Esophagus mucosa (tissue), 1 donor: ENCODE measurements around the gene UBA52. TPM values are rescaled to one million over a fixed set of nuclear protein-coding genes. Genes with fewer than 3 reads are reported as not detected.
"Not testable (repeated sequence)": the region's sequence is repeated elsewhere in the genome, so short reads cannot be mapped to it uniquely, and the experiment has no call there.

Experiments
- ATAC-seq: fragments of 200-7000 bp; cut with Tn5 transposase; one replicate; pipeline ENCODE4 v1.9.1; 2020
- total RNA-seq: library from RNA; stranded (reverse); gene quantifications from one replicate; pipeline ENCODE4 v1.2.4, GENCODE V29; 2023
- donor health status: DM: yes; HTN: yes; CAD: no.

The UBA52 gene
- total RNA-seq, 1 donor from 2014 or later = 1,224 TPM

DNA sequence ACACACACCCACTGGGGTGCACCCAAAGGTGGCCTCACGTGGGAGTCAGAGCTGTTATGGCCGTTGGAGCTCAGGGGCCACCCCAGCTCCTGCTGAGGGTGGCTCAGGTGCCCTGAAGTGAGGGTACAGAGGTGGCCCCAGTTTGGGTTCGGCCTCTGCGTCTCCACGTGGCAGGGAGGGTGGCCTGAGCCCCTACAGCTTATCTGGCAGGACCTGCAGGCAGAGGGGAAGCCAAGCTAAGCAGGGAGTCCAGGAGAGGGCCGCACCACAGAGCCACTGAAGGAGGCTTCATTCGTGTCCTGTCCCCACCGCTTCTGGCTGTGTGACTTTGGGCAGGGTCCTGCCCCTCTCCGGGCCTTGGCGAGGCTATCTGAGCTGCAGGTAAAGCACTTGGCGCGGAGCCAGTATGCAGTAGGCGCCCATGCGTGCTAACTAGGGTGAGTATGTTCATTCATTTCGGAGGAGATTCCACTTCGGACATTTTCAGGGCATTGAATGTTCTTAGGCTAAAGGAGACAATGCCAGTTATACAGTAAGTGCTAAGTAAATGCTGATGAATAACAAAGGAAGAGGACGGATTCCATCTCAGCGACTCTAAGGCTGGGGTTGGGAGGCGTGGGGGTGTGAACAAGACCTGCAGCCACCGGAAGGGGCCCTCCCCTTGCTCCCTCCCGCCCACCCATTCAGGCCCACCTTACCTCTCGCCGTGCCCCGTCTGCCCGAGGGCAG is 21.9 kb downstream of the UBA52 start:
- no peak for ATAC-seq

DNA sequence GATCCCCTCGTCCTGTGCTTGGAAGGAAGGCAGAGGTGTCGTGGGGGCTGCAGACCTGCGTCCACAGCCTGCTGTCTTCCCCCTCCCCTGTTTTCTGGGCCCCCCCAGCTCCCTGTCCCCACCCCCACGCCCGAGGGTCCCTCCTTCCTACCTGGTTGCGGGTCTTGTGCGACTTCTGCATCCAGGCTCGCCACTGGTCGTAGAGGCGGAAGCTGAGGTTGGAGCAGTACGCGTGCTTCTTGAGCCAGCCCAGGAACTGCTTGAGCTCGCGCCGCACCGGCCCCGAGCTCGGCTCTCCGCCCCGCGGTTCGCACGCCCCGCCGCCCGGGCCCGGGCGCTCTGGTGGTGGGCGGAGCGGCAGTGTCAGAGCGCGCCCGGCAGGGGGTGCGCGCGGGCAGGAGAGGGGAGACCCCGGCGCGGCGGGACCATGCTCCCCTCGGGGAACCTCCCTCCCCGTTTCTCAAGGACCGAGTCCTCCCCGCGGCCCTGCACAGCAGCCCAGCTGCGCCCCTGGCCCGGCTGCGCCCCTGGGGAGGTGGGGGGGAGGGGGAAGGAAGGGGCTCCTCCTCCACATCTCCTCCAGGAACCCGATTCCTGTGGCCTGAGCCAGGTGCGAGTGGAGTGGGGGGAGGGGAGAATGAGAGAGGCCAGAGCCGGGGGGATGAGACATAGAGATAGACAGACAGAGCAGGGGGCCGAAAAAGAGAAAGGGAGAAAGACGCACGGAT is 22.6 kb downstream of the UBA52 start:
- peak; percentile 69 for ATAC-seq

DNA sequence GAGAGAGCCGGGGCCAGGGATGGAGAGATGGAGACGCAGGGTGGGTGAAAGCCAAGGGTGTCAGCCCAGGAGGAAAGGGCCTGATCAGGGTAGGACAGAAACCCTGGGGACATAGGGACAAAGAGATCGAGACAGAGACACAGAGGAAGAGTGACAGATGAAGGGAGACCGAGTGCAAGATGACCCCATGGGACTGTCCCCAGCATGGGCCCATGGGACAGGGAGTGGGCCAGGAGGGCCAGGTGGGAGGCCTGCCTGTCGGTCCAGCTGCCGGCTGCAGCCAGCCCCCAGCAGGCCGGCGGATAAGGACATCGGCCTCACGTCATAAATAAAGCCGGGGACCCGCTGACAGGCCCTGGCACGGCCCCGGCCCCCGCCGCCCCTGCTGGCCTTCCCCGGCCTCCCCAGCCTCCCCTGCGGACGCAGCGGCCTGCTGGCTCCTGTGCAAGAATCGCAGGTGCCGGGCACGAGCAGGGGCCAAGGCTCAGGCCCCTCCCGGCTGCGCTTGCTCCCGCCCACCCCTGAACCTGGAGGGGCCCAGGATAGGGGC is 23.2 kb downstream of the UBA52 start:
- ATAC-seq = no peak

DNA sequence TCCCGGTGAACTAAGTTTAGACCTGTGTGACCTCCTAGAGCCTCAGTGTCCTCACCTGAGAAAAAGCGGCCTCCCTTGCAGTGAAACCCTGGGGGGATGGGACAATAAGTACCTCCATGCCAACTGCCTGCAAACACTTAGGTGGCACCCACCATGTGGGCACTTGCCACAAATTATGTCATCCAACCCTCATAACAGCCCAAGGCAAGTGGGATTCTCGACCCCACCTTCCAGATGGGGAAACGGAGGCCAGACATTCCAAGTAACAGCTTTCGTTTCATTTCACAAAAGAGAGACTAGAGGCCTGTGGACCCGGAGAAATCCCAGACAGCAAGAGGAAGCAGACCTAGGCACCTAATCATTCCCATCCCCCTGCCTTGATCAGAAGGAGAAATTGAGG is 23.8 kb downstream of the UBA52 start:
- no peak for ATAC-seq

DNA sequence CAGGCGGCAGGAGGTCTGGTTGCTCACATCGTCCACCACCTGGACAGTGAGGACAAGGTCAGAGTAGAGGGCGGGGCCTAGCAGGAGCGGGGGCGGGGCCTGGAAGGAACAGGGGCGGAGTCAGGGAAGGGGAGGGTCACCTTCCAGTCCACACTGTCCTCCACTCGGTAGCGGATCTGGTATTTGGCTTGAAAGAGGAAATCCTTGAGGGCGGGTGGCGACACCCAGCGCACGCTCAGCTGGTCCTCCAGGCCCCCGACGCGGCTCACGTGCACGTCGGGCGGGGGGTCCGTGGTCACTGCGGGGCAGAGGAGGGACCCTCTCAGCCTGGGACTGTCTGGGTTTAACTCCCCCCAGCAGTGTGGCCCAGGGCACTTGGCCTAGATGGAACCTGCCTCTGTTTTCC is 25.1 kb downstream of the UBA52 start:
- no peak for ATAC-seq

DNA sequence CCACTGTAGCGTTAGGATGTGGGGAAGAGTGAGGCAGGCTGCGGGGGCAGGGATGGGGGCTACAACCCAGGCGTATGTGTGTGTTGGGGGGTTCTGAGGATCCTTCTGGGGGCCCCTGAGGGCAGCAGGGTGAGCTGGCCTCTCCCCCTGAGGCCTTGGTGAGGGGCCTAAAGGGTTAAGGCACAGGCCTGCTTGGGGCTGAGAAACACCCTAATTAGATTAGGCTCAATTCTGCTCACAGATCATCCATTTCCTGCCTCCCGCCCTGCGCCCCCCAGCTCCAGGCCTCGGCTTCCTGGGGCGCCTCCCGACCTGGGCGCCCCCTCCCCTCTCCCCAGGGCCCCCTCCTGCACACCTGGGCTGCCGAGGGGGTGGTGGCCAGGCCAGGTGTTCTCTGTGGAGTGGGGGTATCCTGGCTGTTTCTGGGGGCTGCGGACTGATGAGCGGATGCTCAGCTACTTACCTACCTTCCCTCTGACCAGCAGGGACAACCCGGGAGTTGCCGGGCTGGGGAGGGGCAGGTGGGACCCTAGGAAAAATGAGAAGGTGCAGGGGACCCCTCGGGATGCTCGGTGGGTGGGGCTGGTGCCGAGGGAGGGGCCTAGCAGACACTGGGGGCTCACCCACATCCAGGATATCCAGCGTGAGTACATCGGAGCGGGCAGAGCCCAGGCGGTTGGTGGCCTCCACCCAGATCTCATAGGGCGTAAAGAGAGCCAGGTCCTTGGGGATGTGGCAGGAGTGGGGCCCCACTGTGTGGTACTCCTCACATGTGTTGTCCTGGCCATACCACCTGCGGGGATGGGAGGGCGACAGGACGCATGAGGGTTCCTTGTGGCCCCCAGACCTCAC is 26.4 kb downstream of the UBA52 start:
- no peak for ATAC-seq

DNA sequence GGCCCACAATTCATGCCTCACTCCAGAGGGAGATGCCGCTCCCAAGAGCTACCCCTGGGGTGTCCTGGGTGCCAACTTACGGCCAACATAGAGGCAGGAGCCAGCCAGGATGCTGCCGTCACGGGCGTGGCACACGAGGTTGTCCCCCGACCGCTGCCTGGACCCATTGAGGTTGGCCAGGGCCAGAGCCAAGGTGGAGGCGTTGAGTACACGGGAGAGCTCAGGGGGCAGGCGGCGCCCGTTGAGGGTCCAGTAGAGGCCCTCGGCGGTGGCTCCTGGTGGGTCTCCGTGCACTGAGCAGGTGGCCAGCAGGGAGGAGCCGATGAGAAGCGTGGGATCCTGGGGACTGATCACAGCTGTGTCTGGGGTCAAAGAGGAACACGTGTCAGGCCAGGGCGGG is 27.8 kb downstream of the UBA52 start:
- ATAC-seq = no peak

DNA sequence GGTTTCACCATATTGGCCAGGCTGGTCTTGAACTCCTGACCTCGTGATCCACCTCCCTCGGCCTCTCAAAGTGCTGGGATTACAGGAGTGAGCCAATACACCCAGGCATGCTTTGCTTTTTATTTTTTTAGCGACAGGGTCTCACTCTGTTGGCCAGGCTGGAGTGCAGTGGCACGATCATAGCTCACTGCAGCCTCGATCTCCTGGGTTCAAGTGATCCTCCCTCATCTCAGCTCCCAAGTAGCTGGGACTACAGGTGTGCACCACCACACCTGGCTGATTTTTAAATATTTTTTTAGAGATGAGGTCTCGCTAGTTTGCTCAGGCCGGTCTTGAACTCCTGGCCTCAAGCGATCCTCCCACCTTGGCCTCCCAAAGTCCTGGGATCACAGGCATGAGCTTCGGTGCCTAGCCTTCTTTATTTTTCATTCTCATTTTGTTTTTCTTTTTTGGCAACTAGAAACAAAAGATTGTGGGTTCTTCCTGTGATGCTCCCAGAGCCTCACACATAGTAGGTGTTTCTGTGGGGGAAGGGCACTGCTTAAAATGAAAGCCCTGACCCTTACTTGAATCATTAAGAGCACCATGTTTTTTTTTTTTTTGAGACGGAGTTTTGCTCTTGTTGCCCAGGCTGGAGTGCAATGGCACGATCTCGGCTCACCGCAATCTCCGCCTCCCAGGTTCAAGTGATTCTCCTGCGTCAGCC is 29.2 kb downstream of the UBA52 start:
- not testable (repeated sequence) for ATAC-seq

DNA sequence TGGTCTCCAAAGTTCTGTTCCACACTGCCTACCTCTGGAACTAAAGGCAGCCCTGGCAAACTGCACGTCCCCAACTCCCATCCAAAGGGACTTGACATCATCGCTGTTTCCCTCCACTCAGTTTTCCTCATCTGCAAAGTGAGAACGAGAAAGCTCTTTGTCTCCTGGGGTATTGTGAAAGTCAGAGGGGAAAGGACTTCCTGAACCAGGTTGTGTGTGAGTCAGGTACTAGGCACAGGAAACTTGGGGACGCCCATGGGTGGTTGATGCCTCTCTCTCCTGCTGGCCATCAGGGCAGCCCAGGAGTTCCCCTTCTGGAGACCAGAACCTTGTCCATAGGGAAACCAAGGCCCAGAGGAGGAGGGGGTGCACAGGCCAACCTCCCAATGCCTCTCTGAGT is 30.2 kb downstream of the UBA52 start:
- ATAC-seq = no peak

DNA sequence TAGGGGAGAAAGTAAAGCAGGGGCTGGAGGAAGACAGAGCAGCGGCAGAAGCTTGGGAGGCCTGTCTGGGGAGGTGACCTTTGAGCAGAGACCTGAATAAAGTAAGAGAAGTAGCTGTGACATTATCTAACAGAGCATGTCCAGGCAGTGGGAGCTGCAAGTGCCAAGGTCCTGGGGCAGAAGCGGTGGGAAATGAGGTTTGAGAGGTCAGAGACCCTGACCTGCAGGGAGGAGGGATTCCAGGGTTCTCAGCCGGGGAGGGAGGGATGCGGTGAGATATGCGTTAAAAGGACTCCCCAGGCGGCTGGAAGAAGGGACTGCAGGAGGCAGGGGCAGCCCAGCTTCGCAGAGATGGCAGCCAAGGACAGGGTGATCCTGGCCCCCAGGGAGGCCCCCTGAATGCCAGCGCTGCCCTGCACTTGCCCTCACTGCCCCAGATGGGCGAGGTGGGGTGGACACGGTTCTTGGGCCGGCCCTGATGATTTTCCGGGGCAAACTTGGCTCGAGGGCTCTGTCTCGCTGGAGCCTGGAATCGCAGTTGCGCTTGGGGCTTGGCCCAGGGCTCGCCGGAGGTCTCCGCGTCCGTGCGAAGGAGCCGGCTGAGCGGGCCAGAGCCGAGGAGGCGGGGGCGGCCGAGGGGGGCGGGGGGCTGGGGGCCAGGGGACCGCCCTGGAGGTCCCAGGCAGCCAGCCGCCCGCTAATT is 31.7 kb downstream of the UBA52 start:
- ATAC-seq = no peak

DNA sequence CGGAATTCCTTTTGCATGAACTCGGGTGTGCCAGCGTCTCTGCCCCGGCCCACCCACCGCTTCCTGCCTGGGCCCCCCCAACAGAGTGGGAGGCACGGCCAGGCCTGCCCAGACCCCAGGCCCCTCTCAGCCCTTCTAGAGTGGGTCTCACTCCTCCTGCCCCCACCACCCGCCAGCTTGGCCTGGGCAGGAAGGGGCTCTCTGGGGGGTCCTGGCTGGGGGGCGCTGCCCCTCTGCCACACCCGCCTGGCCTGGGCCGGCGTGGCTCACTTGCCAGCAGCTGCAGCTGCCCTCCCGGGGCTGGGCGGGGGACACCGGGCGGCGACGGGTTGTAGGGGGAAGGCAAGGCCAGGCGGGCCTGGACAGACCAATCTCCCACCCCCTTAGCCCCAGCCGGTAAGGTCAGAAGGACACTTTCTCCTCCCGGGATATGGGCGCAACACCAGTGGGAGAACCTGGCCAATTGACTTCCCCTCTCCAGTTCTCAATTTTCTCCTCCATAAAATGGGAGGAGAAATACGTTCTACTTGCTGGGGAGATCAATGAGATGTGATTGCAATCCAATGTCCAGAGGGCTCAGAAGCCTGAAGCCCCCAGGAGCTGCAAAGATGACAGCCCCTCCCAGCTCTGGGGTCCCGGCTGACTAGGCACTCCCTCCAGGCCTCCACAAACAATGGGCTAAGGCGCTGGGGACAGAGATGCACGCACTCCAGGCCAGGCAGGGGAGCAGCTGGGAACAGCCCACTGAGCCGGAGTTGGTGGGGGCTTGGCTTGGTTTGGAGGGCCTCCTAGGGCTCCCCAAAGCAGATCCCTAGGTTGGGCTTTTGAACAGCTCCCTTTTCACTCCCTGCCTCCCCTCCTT is 32.5 kb downstream of the UBA52 start:
- ATAC-seq = no peak

DNA sequence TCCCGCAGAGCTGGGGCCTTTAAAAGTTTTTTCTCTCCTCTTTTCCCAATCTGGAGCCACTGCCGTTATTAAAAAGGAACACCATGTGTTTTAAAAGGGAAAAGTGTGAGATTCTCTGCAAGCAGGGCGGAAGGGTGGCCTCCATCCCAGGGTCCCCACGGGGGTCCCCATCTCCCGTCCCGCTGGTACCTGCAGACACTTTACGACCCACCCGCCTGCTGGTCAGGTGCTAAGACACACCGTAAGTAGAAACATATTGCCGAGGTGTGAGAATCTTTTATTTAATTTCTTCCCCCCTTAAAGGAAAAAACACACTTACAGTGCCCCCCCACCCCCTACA is 33.1 kb downstream of the UBA52 start:
- no peak for ATAC-seq

DNA sequence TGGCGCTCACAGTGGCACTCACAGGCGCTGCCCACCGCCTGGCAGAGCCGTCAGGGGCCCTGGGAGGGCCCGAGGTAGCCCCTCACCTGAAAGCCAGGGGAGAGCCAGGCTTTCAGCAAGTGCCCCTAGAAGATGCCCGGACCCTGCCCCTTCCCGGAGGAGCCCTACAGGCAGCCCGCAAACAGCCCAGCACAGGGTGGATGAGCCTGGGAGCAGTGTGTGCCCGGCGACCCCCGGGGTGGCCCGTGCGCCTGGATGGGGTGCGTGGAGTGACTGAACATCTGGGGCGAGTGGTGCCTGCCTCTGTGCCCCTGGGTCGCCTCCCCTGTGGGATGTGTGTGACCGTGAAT is 33.5 kb downstream of the UBA52 start:
- ATAC-seq = no peak

DNA sequence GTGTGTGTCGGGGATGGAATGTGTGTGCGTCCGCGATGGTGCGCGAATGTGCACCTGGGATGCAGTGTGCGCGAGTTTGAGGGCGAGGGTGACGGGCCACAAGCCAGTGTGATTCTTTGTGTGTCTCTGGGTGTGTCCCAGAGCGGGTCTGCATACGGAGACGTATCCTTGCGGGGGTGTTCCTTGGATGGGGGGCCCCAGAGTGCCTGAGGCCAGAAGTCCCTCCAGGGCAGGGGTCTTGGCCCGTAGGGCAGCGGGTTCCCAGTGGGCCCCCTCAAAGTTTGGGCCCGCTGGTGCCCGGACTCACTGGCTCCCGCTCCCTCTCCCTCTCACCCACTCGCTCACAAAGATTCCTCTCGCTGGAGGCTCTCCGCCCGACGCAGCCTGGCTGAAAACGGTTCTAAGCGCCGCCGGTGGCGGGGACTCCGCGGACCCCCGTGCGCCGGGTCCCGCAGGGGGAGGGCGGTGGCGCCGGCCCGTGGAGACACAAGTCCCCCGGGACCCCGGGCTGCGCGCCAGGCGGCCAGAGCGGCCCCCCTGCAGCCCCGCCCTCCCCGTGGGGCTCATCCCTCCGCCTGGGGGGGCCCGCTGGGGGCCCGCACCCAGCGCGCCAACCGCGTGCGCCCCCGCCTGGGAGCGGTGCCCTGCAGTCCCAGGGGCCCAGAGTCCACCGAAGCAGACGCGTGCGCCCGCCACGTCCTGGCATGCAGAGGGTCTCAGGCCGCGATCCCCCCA is 34.1 kb downstream of the UBA52 start:
- ATAC-seq = no peak

DNA sequence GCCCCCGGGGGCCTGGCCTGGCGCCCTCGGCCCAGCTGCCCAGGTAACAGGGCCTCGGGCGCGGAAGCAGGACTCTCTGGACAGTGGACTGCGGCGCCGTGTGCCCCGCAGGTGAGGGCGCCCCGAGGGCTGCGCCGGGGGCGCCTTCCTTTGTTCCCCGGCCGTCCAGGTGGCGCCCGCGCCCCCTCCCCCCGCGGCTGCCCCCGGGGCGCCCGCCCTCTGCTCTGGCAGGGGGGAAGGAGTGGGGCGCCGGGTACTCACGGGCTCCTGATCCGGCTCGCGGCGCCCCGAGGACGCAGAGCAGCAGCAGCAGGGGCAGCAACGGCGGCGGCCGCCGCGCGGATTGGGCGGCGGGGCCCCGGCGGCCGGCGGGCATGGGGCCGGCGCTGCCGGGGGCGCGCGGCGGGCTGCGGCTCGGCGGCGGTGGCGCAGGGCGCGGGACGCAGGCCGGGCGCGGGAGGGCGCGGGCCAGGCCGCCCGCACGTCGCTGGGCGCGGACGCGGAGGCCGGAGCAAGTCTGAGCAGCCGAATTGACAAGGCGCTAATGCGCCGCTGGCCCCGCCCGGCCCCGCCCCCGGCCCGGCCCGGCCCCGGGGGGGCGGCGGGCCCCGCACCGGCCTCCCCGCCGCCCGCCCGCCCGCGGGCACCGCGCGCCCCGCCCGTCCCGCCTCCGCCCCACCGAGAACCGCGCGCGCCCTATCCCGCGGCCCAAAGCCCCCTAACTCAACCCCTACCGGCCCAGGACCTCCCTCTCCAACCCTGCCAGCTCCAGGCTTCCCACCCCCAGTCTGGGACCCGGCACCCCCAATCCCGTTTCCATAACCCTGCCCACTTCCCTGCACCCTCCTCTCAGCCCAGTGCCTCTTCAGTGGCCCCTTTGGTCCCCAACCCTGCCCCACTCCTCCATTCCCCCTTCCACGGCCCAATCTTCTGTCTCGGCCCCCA is 34.9 kb downstream of the UBA52 start, which contains the start of gene CRLF1:
CRLF1 (minus strand) TSS at position 519 of the 945 bp plus-strand sequence; CDS start at position 376, 143 bp downstream.
- peak; percentile 12 for ATAC-seq

DNA sequence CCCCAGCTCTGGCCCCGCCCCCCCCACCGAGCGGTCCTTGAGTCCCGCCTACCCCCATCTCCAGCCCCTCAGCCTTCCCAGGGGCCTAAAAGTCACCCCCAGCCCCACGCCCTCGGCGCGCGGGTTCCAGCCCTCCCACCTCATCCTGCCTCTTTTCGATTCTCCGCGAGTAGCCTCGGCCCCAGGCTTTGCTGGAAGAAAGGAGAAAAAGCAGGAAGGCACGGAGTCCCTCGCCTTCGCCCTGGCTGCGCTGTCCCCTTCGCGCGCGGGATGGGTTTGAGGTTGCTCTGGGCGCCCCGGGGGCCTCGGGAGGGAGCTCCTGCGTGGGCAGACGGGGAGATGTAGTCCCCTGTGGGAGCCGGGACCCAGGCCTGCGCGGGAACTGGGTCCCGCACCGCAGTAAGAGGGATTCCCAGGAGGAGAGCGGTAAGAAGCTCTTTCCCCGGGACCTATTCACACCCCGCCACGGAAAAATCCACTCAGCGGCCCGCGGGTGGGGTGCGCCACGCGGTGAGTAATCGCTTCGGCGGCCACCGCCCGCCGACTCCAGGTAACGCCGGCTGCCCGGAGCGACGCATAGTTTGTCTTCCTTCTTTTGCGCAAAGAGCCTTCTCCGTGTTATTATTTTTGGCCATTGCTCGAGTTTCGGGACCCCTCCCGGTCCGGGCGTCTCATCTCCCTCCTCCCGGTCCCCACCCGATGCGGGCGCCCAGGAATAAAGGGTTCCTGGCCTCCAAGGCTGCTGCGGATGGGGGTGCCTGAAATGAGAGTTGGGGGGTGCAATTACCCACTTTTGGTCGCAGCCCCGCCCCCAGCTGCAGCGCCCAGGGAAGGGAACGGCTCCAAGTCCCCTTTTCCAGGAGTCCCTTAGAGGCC is 35.8 kb downstream of the UBA52 start:
- peak; percentile 26 for ATAC-seq

DNA sequence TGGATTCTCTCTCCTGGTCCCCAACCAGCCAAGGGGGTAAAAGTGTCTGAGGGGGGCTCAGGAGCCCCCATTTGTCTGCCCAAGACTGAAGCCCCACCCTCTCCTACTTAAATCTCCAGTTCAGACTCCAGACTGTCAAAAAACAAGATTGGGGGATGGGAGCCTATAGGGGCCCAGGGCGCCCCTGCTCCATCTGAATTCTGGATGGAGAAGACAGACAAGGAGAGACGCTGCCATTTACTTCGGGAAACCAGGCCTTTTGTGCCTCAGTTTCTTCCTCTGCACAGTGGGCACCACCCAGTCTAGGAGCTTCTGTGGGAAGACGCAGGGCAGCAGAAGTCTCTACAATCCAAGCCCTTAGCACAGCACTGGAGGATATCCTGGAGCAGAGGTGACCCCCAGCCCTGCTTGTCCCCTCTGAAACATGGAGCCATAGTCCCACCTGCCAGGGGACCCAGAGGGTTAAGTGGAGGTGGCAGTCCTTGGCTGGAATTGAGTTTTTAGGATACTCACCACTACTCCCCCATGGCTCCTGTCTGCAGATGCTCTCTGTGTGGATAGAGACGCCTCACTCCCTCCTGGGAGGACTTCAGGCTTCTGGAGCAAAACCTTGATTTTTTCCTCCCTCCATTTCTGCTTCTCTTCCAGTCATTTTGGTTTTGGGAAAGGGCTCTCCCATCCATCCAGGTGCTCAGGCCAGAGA is 36.6 kb downstream of the UBA52 start:
- no peak for ATAC-seq
